GM18499 (cell line): ENCODE results near the gene HDAC4.

Experiments
- ATAC-seq: cut with Tn5 transposase; IDR thresholded peaks from one replicate; pipeline ENCODE4 v1.9.1; 2021; ENCODE audit warnings: moderate number of reproducible peaks; ENCODE audit not compliant: insufficient read depth, unreplicated experiment

HDAC4 gene

DNA sequence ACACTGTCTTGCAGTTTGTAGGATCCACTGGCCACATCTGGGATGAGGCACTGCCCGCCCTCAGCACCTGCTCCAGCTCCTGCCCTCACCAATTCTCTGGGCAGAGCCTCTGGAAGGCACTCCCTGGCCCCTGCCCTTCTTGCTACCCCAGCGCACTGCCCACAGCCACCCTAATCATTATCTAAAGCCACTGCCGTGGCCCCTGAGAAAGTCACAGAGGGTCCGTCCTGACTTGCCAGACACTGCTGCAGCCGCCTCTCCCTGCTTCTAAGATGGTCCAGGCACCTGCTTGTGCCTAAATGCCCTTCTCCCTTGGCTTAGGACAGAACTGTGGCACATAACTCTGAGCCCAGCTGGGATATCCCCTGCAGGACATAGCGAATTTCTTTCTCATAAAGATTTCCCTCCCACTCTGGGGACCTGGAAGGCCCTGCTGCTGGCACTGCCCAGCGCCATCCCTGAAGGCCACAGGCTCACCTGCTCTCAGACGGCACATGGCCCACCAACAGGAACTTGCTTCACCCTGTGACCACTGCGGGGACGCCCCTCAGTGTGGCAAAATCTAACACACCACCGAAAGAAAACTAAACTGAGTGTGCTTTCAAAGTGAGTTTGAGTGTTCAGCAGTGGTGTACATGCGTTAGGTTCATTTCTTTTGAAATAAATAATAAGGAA, 244.9 kb downstream of the HDAC4 start:
- no peak for ATAC-seq

DNA sequence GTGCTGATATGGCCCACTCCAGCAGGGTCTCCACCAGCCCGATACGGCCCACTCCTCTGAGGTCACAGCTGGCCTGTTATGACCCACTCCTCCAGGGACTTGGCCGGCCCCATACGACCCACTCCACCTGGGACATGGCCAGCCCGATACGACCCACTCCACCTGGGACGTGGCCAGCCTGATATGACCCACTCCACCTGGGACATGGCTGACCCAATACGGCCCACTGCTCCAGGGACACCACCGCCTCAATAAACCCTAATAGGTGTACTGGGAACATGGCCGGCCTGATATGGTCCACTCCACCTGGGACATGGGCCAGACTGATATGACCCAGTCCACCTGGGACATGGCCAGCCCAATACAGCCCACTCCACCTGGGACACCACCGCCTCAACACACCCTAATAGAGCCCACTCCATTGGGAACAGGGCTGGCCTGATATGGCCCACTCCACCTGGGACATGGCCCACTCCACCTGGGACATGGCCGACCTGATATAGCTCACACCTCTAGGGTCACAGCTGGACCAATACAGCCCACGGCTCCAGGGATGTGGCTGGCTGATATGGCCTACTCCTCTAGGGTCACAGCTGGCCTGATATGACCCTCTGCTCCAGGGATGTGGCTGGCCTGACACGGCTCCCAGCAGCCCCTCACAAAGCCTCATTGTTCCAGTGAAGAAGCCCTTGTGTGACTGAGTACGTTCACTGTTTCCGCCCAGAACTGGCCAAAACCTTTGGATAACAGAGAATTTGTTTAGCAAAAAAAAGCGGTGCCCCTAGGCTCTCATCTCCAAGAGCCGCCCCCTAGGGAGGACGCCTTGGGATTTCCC, 245.6 kb downstream of the HDAC4 start:
- ATAC-seq: no peak

DNA sequence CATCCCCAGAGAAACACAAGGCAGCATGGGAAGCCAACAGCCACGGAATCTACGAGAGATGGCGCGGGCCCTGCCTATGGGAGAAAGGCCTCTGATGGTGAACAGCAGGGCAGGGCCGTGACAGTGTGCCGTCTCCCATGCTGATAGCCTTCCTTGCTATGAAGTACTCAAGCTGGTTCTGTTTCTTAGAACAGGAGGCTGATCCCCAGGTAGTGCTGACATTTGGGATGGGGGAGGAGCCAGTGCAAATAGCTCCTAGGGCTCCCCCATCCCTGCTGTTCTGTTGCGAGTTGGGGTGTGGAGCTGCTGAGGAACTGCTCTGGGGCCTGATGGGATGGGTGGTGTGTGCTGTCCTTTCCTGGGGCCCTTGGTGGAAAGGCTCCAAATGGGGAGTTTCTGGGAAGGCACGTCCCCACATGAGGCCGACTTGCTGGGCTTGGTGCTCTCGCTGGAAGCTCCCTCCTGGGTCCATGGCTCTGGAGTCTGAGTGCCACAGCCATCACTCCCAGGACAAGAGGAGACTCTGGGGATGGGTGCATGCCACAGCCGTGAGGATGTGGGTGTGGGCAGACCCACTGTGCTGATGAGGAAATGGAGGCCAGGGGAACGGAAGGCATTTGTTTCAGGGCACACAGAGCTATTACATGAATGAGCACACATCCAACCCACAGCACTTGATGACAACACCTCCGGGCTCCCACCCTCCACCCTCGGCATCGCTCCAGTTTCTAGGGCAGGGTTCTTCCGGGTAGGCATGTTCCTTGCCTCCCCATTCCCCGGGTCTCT, 246.8 kb downstream of the HDAC4 start:
- ATAC-seq: no peak

DNA sequence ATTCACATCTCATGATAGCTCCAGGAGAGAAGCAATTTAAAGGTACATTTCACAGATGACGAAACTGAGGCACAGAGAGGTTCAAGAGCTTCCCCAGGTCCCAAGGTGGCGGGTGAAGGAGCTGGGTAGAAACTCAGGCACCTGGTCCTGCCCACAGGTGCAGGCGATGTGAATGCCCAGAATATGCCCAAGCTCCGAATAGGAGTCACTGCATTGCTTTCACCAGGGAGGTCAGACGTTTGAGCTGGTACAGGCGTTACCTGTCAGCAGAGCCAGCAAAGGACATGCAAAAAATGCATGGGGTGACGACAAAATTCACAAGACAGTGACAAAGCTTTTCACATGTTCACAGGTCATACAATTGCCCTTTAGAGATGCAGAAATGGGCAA, 247.9 kb downstream of the HDAC4 start:
- ATAC-seq: no peak

GRCh38 chr2:239152239-239152915, 248.4 kb downstream of the HDAC4 start:
- ATAC-seq: no peak

DNA sequence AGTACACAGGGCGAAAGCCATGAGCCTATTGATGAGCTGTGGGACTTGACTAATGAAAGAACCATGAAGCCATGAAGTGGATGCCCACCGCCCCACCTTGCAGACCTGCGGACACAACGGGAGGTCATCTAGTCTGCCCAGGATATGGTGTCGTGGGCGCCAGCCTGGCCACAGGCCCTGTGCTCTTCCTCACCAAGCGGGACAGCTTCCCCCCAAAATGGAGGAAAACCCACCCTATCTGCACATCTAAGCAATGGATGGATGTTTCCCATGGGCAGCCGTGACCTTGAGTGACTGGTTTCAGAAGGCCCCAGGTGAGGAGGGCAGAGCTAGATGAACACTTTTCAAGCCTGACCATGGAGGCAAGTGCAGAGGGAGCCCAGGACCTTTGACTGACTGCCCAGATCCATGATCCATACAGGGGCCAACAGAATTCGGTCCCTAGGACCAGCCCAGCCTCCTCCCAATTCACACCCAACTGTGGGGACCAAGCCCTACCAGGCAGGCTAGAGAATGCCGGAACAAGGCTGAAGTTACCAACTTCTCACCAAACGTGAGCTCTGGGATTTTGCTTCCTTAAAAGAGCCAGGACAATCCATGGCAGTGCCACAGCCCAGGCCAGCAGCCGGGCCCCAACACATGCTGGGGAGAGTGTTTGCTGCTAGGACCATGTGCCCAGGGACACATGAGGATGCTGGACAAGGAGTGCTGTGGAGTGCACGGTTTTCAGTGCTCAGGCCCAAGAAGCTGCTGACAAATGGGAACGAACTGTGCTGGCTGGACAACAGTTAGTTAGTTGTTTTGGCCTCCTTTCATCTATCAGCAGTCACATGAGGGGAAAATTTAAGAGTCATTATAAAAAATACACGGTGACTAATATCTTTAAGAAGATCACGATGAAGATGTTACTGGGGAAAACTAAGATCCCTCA, 249.4 kb downstream of the HDAC4 start:
- ATAC-seq: no peak

DNA sequence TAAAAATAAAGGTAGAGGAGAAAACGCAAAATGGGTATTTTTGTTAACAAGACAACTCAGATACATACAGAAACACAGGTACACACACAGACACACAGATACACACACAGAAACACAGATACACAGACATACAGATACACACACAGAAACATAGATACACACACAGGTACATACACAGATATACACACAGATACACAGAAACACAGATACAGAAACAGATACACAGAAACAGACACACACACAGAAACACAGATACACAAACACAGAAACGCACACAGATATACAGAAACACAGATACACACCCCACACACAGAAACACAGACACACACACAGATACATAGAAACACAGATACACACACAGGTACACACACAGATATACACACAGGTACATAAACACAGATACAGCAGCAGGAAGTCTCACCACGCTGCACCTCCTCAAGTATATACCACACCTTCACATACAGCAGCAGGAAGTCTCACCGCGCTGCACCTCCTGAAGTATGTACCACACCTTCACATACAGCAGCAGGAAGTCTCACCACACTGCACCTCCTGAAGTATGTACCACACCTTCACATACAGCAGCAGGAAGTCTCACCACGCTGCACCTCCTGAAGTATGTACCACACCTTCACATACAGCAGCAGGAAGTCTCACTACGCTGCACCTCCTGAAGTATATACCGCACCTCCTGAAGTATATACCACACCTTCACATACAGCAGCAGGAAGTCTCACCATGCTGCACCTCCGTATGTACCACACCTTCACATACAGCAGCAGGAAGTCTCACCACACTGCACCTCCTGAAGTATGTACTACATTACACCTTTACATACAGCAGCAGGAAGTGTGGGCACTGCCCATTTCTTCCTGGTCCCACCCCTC, 250.5 kb downstream of the HDAC4 start:
- no peak for ATAC-seq

DNA sequence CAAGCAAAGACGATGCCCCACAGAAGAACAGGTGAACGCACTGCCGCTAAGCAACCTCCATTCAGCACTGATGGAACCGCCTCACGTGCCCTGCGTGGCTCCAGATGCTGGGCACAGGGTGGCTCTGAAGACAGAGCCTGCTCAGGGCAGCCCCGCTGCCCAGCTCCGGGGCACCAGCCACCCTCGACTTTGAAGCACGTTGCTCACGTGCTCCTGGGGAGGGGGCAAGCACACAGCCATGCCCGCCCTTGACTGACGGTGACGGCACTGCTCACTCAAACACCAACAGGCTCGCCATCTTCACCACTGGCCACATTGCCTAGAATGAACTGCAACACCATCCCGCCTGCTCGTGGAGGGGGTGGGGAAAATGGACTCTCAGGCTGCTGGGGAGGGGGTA, 251.3 kb downstream of the HDAC4 start:
- ATAC-seq: no peak

- ATAC-seq: no peak
These were observed 252.2 kb downstream of the HDAC4 start for GRCh38 chr2:239148495-239149200.

GRCh38 chr2:239147376-239147775, 253.4 kb downstream of the HDAC4 start:
- ATAC-seq: no peak

GRCh38 chr2:239146741-239147181, 254.1 kb downstream of the HDAC4 start:
- no peak for ATAC-seq

DNA sequence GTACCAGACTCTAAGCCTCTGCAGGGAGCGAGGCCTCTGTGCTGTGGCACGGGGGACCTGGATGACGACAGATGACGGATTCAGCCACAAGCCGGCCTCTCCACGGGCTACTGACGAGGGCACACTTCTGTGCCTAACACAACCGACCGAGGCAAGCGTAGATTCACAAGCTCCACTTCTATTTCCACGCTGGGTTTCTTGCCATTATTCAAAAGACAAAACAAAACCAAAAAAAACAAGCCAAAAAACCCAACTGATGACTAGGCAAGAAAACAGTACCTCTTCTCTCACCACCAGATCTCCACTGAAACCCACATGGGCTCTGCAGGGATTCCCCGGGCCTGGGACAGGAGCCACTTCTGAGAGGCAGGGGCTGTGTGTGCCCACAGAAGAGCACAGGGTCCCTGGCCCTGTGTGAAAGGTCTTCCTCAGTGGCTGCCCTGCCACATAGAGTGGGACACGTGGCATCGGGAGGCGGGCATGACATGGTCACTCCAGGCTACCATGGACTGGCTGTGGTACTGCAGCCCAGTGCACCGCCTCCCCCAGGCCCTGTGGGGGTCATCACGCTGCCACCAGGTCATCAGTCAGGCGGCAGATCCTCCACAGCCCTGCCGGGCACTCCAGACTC, 254.7 kb downstream of the HDAC4 start:
- ATAC-seq: no peak

DNA sequence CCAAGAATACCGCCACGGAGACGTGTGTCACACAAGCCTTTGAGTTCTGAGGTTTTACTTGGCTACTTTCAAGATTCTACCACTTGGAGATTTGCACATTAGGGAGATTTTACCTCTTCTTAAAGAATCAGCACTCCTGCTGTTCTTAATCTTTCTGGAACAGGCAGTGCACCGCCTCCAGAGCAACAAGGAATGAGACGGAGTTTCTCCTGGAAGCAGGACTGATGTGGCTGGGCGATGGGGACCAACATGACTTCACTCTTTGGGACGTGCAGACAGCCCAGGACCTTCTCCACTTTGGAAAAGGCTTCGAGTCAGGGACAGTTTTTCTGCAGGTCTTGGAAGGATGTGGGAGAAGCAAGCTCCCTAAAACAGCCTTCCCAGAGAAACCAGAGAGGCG, 255.2 kb downstream of the HDAC4 start:
- ATAC-seq: no peak

DNA sequence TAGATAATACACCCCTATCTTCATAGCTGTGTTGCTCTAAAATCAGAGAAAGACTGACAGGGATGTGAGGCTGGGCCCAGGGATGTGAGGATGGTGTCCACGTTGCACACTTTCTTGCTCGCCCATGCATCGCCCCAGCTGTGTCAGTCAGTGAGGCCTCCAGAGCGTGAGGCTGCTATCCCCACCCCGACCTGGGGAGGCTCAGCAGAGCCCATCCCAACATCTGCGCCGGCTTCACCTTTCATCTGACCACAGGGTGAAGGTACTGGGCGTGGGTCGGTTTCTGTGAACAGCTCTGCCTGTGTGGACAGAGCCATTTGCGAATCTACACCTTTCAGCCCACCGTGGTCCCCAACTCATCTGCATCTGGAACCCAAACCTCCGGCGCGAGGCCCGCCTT, 255.7 kb downstream of the HDAC4 start:
- no peak for ATAC-seq

- no peak for ATAC-seq
These were observed 256.2 kb downstream of the HDAC4 start for GRCh38 chr2:239144713-239144999.

GRCh38 chr2:239143858-239144712, 256.7 kb downstream of the HDAC4 start:
- ATAC-seq: no peak

- ATAC-seq: no peak
These were observed 258.0 kb downstream of the HDAC4 start for GRCh38 chr2:239142806-239143205.
